ENCODE data around the gene HTT. TPM values are rescaled to one million over a fixed set of nuclear protein-coding genes. Genes with fewer than 3 reads are reported as not detected.

The HTT gene
- total and polyA plus RNA-seq, 2 of the 13 experiments (the other 11 are each of a cell fraction or from before 2014, with no cell fraction given) = 17.5 to 19.5 TPM

DNA sequence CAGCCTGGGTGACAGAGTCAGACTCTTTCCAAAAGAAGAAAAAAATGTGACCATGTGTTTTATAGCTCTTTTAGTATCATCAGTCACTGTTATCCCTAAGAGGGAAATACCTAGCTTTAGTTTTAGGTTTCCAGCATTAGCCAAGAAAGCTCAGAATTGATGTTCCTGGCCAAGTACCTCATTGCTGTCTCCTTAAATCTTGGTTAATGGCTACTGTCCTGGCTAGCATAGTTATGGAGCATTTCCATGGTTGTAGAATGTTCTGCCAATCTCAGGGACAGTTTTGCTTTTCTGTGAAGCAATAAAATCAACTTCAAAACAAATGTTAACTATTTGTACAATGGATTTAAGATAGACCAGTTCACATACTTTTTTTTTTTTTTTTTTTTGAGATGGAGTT lies 74.4 kb downstream of the HTT start:
- no TSS peak for BruUV-seq (replicated peaks)
- CTCF ChIA-PET (ENCODE audit: low intra/inter-chr PET ratio, low total read pairs) = no interaction called here
- FAIRE-seq (no peak), DNase-seq (ENCODE audit: low spot score) (no peak), ATAC-seq (no peak)
- TF ChIP-seq, protein P1, sequence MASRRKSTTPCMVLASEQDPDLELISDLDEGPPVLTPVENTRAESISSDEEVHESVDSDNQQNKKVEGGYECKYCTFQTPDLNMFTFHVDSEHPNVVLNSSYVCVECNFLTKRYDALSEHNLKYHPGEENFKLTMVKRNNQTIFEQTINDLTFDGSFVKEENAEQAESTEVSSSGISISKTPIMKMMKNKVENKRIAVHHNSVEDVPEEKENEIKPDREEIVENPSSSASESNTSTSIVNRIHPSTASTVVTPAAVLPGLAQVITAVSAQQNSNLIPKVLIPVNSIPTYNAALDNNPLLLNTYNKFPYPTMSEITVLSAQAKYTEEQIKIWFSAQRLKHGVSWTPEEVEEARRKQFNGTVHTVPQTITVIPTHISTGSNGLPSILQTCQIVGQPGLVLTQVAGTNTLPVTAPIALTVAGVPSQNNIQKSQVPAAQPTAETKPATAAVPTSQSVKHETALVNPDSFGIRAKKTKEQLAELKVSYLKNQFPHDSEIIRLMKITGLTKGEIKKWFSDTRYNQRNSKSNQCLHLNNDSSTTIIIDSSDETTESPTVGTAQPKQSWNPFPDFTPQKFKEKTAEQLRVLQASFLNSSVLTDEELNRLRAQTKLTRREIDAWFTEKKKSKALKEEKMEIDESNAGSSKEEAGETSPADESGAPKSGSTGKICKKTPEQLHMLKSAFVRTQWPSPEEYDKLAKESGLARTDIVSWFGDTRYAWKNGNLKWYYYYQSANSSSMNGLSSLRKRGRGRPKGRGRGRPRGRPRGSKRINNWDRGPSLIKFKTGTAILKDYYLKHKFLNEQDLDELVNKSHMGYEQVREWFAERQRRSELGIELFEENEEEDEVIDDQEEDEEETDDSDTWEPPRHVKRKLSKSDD (CRISPR knock-in tag; IDR thresholded peaks at IDR 0.05; ENCODE audit: low read depth) = no peak
- TF ChIP-seq ZNF547 (CRISPR knock-in tag; IDR thresholded peaks at IDR 0.05) = no peak
- TF ChIP-seq TRIM22 (IDR thresholded peaks at IDR 0.05) = no peak
- TF ChIP-seq, protein P2, sequence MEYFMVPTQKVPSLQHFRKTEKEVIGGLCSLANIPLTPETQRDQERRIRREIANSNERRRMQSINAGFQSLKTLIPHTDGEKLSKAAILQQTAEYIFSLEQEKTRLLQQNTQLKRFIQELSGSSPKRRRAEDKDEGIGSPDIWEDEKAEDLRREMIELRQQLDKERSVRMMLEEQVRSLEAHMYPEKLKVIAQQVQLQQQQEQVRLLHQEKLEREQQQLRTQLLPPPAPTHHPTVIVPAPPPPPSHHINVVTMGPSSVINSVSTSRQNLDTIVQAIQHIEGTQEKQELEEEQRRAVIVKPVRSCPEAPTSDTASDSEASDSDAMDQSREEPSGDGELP (IDR thresholded peaks at IDR 0.05; ENCODE audit: borderline replicate concordance, low read depth) = no peak
- TF ChIP-seq THAP11 (CRISPR knock-in tag; IDR thresholded peaks at IDR 0.05) = no peak
- TF ChIP-seq MXI1 (IDR thresholded peaks at IDR 0.05; ENCODE audit: borderline replicate concordance, low read depth, low read length) = no peak
- TF ChIP-seq GRHL1 (CRISPR knock-in tag; conservative IDR thresholded peaks at IDR 0.05) = no peak
- no peak for TF ChIP-seq MEIS1 (CRISPR knock-in tag; IDR thresholded peaks at IDR 0.05; ENCODE audit: borderline replicate concordance)
- no peak for TF ChIP-seq FOXO1 (CRISPR knock-in tag; IDR thresholded peaks at IDR 0.05)
- TF ChIP-seq CREB1 (IDR thresholded peaks at IDR 0.05) = no peak
- TF ChIP-seq CREB1 (CRISPR knock-in tag; IDR thresholded peaks at IDR 0.05) = no peak
- Histone ChIP-seq H3K27ac (ENCODE audit: extremely low read length, insufficient read depth, low read length) (no peak overlapping the region), H3K9me3 (ENCODE audit: low read length) (no peaks in the 10 kb centered on the region), H2AFZ (ENCODE audit: low read length) (no peak overlapping the region), H3K36me3 (replicated peaks in 1 of 2; ENCODE audit: control insufficient read depth in 1 of 2, insufficient read depth in 2 of 2, low read length in 2 of 2) (peaks cover 15 to 68% of the 10 kb centered on the region in 2 experiments), H3K4me3 (replicated peaks in 1 of 3; ENCODE audit: insufficient read depth in 1 of 3, low read depth in 2 of 3, low read length in 3 of 3) (no peak overlapping the region), H4K20me1 (ENCODE audit: insufficient read depth, low read length) (no peaks in the 10 kb centered on the region), H3K27me3 (ENCODE audit: control insufficient read depth in 1 of 2, insufficient read depth in 2 of 2, low read length in 2 of 2) (no peaks in the 10 kb centered on the region), H3K9ac (ENCODE audit: insufficient read depth, low read depth, low read length) (no peak overlapping the region), H3K4me1 (ENCODE audit: insufficient read depth, low read length) (peaks cover 10% of the 10 kb centered on the region), H3K4me2 (ENCODE audit: low read depth, low read length) (no peak overlapping the region), H3K79me2 (ENCODE audit: insufficient read depth, low read length) (no peaks in the 10 kb centered on the region)
- POLR2A ChIA-PET = no interaction called here
- intact Hi-C loops (cut with micrococcal nuclease; ENCODE audit: unreplicated experiment) = no loop called here
- in situ Hi-C loops (cut with HindIII; ENCODE audit: extremely low pct_ligation_motif_present, low pct_unique_long_range_greater_than_20kb) = no loop called here

Data from HepG2 (cell line).